Embryonic facial prominence (tissue), 1 donor: ENCODE data around the gene GCN1.
A peak's percentile ranks its signal among the peaks of the same experiment; 100 is the strongest.

Source experiments
- DNase-seq: peaks from one replicate; pipeline ENCODE4 v3.0.0-alpha.2; 2016; ENCODE audit errors: extremely low spot score

The GCN1 gene

GRCh38 chr12:120116792-120117651, 77.5 kb downstream of the GCN1 start:
- DNase-seq, result peak; percentile 87

GRCh38 chr12:120116441-120116791, 78.1 kb downstream of the GCN1 start, which contains the start of gene RAB35:
RAB35 (minus strand) TSS chr12:120116753; CDS start chr12:120116650, 103 bp downstream.
- DNase-seq, result no peak

- no peak for DNase-seq
These were observed 78.6 kb downstream of the GCN1 start for GRCh38 chr12:120115692-120116440.

DNA sequence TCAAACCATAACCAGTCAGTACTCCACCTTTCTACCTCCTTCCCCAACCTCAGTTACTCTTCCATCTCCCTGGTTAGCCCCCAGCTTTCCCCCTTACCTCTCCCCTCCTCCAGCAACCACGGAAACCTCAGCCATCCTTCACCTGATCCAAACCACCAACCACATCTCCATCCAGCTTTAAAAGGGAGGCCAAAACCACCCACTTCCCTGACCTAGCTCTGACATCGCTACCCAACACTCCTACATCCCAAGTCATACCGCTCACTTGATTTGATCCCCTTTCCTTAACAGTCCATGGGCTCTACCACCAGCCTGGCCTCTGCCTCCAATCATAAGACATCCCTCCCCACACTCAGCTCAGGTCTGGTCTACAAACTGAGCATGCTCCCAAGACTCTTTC, 79.4 kb downstream of the GCN1 start:
- DNase-seq, result no peak

GRCh38 chr12:120110550-120111501, 83.7 kb downstream of the GCN1 start:
- no peak for DNase-seq

DNA sequence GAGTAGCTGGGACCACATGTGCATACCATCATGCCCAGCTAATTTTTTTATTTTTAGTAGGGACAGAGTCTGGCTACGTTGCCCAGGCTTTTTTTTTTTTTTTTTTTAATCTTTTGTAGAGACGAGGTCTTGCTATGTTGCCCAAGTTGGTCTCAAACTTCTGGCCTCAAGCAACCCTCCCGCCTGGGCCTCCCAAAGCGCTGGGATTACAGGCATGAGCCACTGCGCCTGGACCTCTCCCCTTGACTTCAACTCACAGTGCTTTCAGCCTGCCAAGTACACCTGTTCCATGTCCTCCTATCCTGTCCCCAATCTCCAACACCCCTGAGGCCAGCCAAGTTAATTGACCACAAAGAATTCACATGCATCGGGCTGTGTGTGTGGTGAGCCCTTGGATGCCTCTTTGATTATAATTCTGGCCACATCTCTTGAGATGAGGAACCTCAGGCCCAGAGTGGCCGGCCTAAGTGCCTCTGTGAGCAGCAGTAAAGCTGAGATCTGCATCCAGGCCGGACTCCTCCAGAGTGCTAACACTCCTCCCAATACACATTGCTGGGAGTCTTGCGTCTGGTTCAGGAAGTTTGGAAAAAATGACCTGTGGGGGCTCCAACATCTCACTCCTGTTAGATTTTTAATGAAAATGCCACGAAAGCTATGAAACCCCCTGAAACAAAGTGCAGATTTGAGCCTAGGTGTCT, 84.8 kb downstream of the GCN1 start:
- DNase-seq, result no peak

- no peak for DNase-seq
These were observed 88.4 kb downstream of the GCN1 start for GRCh38 chr12:120106151-120106550.

DNA sequence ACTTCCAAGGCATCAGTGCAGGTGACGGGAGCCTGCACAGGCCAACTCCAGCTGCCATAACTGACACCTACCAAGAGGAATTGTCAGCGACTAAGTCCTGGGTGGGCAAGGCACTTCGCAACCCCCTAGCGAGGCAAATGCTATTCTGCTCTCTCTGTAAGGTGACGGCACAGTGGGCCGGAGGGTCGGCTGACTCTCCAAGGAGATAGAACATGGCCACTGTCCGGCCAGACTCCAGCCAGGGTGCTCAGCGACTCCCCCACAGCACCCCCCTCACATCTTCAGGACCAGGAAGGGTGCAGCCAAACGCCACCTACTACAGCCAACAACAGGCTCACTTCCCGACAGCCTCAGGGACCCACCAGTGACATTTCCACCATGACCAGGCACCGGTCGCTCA, 91.1 kb downstream of the GCN1 start:
- no peak for DNase-seq

- DNase-seq, result no peak
These were observed 91.5 kb downstream of the GCN1 start for GRCh38 chr12:120103044-120103338.

GRCh38 chr12:120102189-120103043, 92.1 kb downstream of the GCN1 start:
- no peak for DNase-seq

DNA sequence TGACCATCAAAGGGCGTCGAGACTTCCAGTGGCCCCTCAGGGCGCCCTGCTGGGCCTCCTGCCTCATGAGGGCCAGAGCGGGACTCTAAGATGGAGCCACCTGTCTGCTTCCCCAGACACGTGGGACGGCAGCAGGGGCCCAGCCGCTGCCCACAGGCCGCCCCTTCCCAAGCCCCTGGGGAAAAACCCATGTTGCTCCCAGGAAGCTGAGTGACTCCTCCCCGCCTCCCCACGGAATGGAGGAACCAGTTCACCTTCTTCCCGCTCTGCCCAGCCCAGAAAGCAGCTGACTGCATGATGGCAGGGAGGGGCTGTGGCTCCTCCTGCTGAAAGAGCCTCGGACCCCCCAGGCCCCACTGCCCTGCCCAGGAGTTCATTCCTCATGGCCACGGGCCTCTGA, 92.9 kb downstream of the GCN1 start:
- no peak for DNase-seq

DNA sequence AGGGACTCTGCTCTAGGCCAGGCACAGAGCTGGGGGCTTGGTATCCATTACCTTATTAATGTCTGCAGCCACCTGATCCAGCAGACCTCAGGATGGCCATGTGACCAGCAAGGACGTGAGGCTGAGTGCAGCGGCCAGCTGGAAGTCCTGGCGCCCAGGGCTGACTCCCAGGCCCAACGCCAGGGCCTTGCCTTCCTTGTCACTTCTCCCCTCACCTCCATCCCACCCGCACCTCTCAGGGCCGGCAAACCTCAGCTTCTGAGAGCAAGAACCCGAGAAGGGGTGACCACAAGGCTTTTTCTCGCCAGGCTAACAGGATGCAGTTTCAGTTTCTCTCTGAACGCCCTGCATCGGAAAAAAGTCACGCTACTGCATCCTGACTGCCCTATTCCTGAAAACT, 93.3 kb downstream of the GCN1 start:
- no peak for DNase-seq

DNA sequence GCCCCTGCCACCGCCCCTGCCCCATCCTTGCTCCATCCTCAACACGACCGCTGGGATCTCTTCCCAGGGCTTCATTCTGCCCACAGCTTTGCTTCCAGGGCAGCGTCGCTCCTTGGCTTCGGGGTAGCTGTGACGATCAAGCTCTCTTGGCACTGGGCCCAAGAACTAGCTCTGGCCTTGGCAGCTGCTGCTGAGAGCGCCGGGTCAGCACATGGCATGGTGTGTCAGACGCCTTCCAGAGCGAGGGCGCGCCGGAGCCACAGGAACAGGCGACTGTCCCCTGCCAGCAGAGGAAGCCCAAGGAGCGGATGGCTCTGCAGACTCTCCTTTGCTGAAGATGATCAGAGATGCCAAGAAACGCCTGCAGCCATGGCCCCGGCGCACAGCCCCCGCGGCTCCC, 93.9 kb downstream of the GCN1 start:
- no peak for DNase-seq

- DNase-seq, result no peak
These were observed 94.8 kb downstream of the GCN1 start for GRCh38 chr12:120099738-120100137.

GRCh38 chr12:120098756-120099470, 95.6 kb downstream of the GCN1 start:
- no peak for DNase-seq

DNA sequence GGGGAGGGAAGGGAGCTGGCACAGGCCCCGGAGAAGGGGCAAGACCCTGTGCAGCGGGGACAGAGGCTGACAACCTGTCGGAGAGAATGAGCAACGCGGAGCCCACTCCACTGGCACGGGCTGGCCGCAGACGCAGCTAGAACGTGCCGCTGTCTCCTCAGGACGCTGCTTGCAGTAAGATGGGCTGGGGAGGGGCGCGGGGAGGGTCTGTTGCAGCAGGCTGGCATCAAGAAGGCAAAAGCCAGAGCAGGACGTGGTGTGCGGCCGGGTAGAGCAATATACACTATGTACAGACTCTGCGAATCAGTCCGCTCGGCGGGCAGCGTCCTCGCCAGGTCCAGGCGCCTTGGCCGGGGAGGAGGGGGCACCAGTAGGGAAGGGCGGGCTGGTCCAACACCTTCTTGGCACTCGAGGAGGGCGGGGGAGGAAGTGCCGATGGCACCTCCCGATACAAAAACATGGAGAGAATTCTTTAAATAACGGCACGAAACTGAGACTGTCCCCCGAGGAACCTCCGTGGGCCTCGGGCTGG, 97.8 kb downstream of the GCN1 start:
- no peak for DNase-seq

GRCh38 chr12:120095736-120096135, 98.8 kb downstream of the GCN1 start:
- DNase-seq, result no peak

DNA sequence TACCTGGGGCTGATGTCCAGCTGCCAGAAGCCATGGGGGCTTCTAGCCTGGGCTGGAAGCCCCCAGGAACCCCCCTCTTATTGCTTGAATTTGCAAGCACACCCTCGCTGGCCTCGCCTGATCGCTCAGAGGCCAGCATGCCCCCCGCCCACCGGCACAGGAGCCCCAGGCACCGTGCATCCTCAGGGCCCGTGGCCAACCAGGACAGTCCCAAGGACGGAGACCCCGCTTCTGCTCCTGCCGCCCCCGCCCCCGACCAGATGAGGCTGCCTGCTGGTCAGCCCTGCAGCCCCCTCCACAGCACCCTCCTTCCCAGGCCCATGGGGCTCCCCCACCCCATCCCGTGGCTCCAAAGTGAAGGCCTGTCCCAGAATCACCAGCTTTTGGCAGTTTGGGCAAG, 99.2 kb downstream of the GCN1 start:
- no peak for DNase-seq

DNA sequence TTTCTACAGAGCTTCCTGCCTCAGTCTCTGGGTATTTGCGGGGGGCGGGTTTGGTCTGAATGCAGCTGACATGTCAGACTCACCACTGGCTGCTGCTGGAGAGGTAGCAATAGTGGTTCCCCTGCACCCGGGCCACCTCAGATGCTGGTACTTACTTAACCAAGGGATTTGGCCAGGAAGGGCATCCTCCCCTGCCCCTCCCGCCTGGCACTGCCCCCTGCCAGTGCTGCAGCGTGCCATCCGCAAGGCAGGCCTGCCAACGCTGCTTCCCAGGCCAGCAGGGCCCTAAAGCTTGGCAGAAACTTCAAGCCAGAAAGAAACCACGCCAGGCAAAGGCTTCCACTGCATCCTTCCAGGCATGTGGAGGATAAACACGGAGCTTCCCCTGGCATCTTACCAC, 100.0 kb downstream of the GCN1 start:
- no peak for DNase-seq
